ENCODE measurements around the gene RGS3.

RGS3 gene

DNA sequence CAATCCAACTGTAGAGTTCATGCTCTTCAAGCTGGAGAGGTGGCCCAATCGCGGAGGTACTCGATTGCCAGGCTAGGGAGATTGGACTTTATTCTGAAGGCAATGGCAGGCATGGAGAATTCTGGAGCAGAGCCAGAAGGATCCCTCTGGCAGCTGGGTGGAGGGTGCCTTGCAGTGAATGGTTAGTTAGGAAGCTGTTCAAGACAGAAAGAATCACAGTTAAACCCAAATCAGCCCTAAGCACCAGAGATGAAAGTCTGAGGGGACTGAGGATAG lies 182.4 kb downstream of the RGS3 start:
- TF ChIP-seq CTCF (IDR thresholded peaks at IDR 0.05; ENCODE audit: low read length) (no peak), EZH2 (IDR thresholded peaks at IDR 0.05; ENCODE audit: borderline replicate concordance, low read length) (no peak)
- H3K4me3 ChIP-seq (ENCODE audit: low read depth, low read length, poor library complexity, severe bottlenecking), result no peak overlapping the region
- no peak overlapping the region for H3K9ac ChIP-seq (ENCODE audit: low read length)
- H3K4me1 ChIP-seq (ENCODE audit: insufficient read depth, low read length, severe bottlenecking), result no peaks in the 10 kb centered on the region
- H4K20me1 ChIP-seq (ENCODE audit: insufficient read depth, low read length), result no peaks in the 10 kb centered on the region
- 0 out of 2 replicates have a peak, but pooled peaks cover 4% of the 10 kb centered on the region for H3K27me3 ChIP-seq (ENCODE audit: insufficient read depth, low read length)
- H3F3A ChIP-seq (ENCODE audit: insufficient read depth, low read length), result no peaks in the 10 kb centered on the region
- H3K79me2 ChIP-seq (ENCODE audit: insufficient read depth, low read length), result no peaks in the 10 kb centered on the region
- no peak overlapping the region for H3K4me2 ChIP-seq (ENCODE audit: low read length)
- H2AFZ ChIP-seq (ENCODE audit: low read length), result no peak overlapping the region
- H3K9me2 ChIP-seq (ENCODE audit: low read depth, low read length), result no peaks in the 10 kb centered on the region
- no peak overlapping the region for H3K27ac ChIP-seq (ENCODE audit: low read depth, low read length, poor library complexity, severe bottlenecking)
- no peaks in the 10 kb centered on the region for H3K36me3 ChIP-seq (ENCODE audit: insufficient read depth, low read length)
- no peaks in the 10 kb centered on the region for H3K9me3 ChIP-seq (ENCODE audit: low read length)

GRCh38 chr9:113646491-113646890 lies 183.0 kb downstream of the RGS3 start:
- no peaks in the 10 kb centered on the region for H4K20me1 ChIP-seq (ENCODE audit: insufficient read depth, low read length)
- no peak overlapping the region for H3K27ac ChIP-seq (ENCODE audit: low read depth, low read length, poor library complexity, severe bottlenecking)
- no peak overlapping the region for H3K4me2 ChIP-seq (ENCODE audit: low read length)
- H3K9me3 ChIP-seq (ENCODE audit: low read length), result no peaks in the 10 kb centered on the region
- H3K27me3 ChIP-seq (ENCODE audit: insufficient read depth, low read length), result 0 out of 2 replicates have a peak, but pooled peaks cover 4% of the 10 kb centered on the region
- no peaks in the 10 kb centered on the region for H3K36me3 ChIP-seq (ENCODE audit: insufficient read depth, low read length)
- no peak overlapping the region for H2AFZ ChIP-seq (ENCODE audit: low read length)
- H3K79me2 ChIP-seq (ENCODE audit: insufficient read depth, low read length), result no peaks in the 10 kb centered on the region
- H3K4me1 ChIP-seq (ENCODE audit: insufficient read depth, low read length, severe bottlenecking), result no peaks in the 10 kb centered on the region
- H3F3A ChIP-seq (ENCODE audit: insufficient read depth, low read length), result no peaks in the 10 kb centered on the region
- no peak overlapping the region for H3K4me3 ChIP-seq (ENCODE audit: low read depth, low read length, poor library complexity, severe bottlenecking)
- no peak overlapping the region for H3K9ac ChIP-seq (ENCODE audit: low read length)
- TF ChIP-seq EZH2 (IDR thresholded peaks at IDR 0.05; ENCODE audit: borderline replicate concordance, low read length) (no peak), CTCF (IDR thresholded peaks at IDR 0.05; ENCODE audit: low read length) (no peak)
- H3K9me2 ChIP-seq (ENCODE audit: low read depth, low read length), result no peaks in the 10 kb centered on the region
